Peyer's patch (tissue), 4 donors: ENCODE data around the gene HNRNPA1.

Experiments used
- CTCF ChIP-seq, 6 experiments: fragments of 450-650 bp in 4 of 6; fragments of 200-600 bp in 2 of 6; sonication (generic) in 1 of 6; IDR thresholded peaks; one replicate each; pipeline ENCODE4 v1.5.1; 2017 to 2019; ENCODE audit warnings: antibody characterized with exemption in 6 of 6, mild to moderate bottlenecking in 3 of 6, moderate library complexity in 1 of 6
- POLR2A ChIP-seq, 2 donors: fragments of 450-650 bp; IDR thresholded peaks; one replicate each; pipeline ENCODE4 v1.5.1; 2017; ENCODE audit warnings: antibody characterized with exemption in 2 of 2, mild to moderate bottlenecking in 2 of 2, moderate library complexity in 2 of 2

GRCh38 chr12:54270345-54270744 is 10.2 kb upstream of the HNRNPA1 start:
- TF ChIP-seq CTCF (IDR thresholded peaks at IDR 0.05) = no peak
- no peak for TF ChIP-seq POLR2A (IDR thresholded peaks at IDR 0.05)
